Epithelial cell of esophagus (primary cell): ENCODE results near the gene JAZF1.

Experiments used
- DNase-seq: peaks from one replicate; pipeline ENCODE4 v3.0.0; 2010; ENCODE audit warnings: low read depth
- H3K4me3 ChIP-seq: 2 replicates; pipeline ENCODE4 v1.5.1; 2011; ENCODE audit warnings: mild to moderate bottlenecking, low read length, control low read depth
- TF ChIP-seq, protein P1 (sequence below): IDR thresholded peaks from 2 replicates; pipeline ENCODE4 v1.5.1; 2011; ENCODE audit warnings: low read depth, mild to moderate bottlenecking, low read length, control low read depth, inconsistent platforms; ENCODE audit not compliant: insufficient read depth; ENCODE audit errors: missing control alignments

Gene JAZF1

DNA sequence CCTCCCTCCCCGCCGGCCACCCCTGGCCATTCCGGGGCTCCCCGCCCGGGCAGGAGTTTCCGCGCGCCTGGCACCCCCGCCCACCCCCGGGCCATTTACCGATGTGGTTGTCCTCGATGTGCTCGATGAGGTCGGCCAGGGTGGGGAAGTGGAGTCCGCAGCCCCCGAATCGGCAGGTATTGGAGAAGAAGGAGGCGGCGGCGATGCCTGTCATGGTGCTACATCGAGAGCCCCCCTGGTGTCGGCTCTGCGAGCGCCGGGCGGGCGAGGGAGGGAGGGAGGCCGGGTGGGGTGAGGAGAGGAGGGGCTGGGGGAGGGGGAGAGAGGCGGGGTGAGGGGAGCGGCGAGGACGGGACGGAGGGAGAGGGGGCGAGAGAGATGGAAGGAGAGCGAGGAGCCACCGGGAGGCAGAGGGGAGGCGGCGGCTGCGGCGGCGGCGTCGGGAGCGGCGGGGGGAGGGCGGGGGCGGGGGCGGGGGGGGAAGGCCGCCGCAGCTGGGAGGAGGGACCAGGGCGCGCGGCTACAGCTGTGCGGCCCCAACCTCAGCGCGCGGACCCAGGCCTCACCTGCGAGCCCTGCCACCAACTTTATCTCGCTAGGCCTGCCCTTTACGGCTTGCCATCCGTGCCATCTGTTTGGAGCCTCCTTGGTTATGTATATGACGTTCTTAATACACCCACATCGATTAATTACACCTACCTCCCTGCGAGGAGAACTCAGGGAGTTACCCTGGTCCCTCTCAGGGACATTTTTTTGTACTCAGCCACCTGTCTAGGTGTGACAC, at the start of gene JAZF1:
JAZF1 (minus strand) TSS at position 432 of the 784 bp plus-strand sequence.
- DNase-seq: peak; percentile 23
- peak within 1 kb of the TSS; percentile 67 for H3K4me3 ChIP-seq
- TF ChIP-seq, protein P1, sequence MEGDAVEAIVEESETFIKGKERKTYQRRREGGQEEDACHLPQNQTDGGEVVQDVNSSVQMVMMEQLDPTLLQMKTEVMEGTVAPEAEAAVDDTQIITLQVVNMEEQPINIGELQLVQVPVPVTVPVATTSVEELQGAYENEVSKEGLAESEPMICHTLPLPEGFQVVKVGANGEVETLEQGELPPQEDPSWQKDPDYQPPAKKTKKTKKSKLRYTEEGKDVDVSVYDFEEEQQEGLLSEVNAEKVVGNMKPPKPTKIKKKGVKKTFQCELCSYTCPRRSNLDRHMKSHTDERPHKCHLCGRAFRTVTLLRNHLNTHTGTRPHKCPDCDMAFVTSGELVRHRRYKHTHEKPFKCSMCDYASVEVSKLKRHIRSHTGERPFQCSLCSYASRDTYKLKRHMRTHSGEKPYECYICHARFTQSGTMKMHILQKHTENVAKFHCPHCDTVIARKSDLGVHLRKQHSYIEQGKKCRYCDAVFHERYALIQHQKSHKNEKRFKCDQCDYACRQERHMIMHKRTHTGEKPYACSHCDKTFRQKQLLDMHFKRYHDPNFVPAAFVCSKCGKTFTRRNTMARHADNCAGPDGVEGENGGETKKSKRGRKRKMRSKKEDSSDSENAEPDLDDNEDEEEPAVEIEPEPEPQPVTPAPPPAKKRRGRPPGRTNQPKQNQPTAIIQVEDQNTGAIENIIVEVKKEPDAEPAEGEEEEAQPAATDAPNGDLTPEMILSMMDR: no peak

DNA sequence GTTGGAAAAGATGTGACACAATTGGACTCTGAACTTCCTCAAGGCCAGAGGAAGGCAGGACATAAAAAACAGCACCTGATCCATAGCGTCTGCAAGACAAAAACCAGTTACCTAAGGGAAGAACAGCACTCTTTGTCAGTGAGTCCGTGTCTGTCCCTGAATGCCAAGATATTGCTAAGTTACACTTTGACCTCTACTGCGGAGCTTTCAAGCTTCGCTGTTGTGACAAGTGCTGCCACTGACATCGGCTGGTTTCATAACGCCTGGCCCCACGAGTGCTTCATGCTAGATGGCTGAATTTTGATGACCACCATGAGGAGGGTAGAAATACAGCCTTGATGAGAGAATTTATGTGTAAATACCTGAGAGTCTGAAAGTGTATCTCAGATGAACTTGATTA, 49.7 kb upstream of the JAZF1 start:
- no peak overlapping the region for H3K4me3 ChIP-seq
- DNase-seq: no peak
- TF ChIP-seq, protein P1: no peak

DNA sequence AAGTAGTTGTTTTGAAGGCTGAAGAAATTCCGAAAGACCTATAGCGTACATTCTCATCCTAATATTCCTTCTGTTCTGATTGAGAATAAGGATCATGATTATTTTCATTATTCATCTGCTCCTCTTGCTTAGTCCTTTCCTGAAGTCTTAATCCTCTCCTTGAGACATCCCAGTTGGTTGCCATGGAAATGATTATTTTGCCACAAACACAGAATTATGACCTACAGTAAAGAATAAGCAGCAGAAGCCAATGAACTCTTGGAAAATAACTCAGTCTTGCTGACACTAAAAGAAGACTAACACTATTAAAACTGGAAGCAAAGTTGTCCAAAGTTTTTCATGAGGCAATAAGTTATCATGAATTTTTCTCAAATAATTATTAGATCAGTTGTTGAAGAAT, 47.8 kb upstream of the JAZF1 start:
- no peak for DNase-seq
- H3K4me3 ChIP-seq: no peak overlapping the region
- TF ChIP-seq, protein P1: no peak

DNA sequence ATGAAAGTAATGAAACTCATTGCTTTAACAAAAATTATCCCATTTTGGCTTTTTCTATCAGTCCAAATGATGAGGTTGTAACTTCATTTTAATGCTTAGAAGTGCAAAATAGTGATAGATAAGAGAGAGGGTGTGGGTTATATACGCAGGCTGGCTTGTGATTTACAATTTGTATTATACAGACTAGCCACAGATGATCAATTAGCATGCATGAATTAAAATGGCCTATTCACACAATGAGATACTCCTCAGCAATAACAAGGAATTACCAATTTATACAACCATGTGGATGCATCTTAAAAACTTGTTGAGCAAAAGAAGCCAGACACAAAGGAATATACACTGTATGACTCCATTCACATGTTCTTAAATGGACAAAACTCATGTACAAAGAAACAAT, 45.4 kb upstream of the JAZF1 start:
- DNase-seq: no peak
- TF ChIP-seq, protein P1: no peak
- H3K4me3 ChIP-seq: no peak overlapping the region

DNA sequence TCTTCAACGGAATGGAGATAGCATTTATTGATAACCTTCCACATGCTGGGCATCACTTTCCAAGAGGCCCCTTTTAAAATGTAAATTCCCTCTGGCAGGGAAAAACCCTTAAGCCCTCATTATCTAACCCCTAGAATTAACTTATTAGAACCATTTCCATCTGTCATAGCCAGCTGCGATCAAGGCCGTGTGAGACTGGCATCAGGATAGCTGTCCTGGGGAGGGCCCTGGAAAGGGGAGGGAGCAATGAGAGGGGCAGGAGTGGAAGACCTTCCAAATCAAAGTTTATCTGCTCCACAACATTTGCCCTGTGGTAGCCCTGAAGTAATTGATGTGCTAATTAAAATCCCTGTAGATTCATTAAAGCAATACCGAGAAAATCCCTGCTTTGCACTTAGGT, 45.0 kb upstream of the JAZF1 start:
- TF ChIP-seq, protein P1: no peak
- H3K4me3 ChIP-seq: no peak overlapping the region
- no peak for DNase-seq

DNA sequence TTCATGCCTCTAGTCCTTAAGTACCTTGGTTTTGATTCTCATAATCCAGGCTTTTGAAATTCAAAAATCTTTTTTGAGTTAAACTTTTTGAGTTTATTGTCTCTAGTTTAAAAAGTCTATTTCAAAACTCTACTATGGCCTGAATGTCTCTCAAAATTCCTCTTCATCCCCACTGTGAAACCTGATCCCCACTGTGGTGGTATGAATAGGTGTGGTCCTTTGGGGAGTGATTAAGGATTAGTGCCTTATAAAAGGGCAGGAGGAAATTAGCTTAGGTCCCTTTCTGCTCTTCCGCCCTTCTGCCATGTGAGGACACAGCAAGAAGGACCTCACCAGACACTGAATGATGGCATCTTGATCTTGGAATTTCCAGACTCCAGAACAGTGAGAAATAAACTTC, 44.1 kb upstream of the JAZF1 start:
- TF ChIP-seq, protein P1: no peak
- DNase-seq: no peak
- H3K4me3 ChIP-seq: no peak overlapping the region

DNA sequence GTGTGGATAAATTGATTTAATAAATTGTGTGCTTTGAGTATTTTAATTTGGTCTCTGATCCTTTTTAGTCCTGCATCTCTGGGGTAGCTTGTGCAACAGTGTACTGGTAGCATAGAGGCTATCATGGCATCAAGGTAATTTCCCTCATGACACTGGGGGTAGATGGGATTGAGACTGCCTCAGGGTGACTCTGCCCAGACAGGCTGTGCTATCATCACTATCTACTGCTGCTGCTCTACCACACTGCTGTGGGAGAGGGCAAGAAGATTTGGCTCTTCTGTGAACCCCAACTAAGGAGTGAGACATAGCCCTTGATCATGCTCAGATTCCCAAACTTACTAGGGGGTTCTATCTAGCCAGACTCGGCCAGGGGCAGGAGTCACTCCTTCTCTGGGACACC, 43.6 kb upstream of the JAZF1 start:
- TF ChIP-seq, protein P1: no peak
- peak; percentile 4 for DNase-seq
- H3K4me3 ChIP-seq: no peak overlapping the region
